Nephron (organoid): ENCODE measurements around the gene HOXA3.

Experiments
- H3K27ac Mint-ChIP-seq, 3 experiments: 2 replicates each; pipeline ENCODE4 v1.8.0; 2020; ENCODE audit warnings: mixed read lengths in 3 of 3, mild to moderate bottlenecking in 2 of 3, moderate library complexity in 1 of 3
- H3K27me3 Mint-ChIP-seq: 2 replicates; pipeline ENCODE4 v1.8.0; 2021; ENCODE audit warnings: low read depth, mild to moderate bottlenecking, moderate library complexity, mixed read lengths
- H3K36me3 Mint-ChIP-seq: 2 replicates; pipeline ENCODE4 v1.8.0; 2020; ENCODE audit warnings: low read depth, mixed read lengths
- H3K4me1 Mint-ChIP-seq: 2 replicates; pipeline ENCODE4 v1.8.0; 2020; ENCODE audit warnings: mixed read lengths
- H3K4me3 Mint-ChIP-seq, 3 experiments: 2 replicates each; pipeline ENCODE4 v1.8.0; 2020; ENCODE audit warnings: mild to moderate bottlenecking in 3 of 3, mixed read lengths in 3 of 3, moderate library complexity in 2 of 3
- H3K9me3 Mint-ChIP-seq: 2 replicates; pipeline ENCODE4 v1.8.0; 2020; ENCODE audit warnings: mixed read lengths
- CTCF ChIP-seq, 3 experiments: fragments of 200-600 bp; sonication (generic); IDR thresholded peaks; one replicate each; pipeline ENCODE4 v1.5.0; 2021; ENCODE audit warnings: antibody characterized with exemption in 3 of 3; ENCODE audit not compliant: unreplicated experiment in 3 of 3

Gene HOXA3

GRCh38 chr7:27182861-27183681 is 30.7 kb upstream of the HOXA3 start:
- Mint-ChIP-seq H3K9me3 (no peaks in the 10 kb centered on the region), H3K27ac (peak overlapping the region; percentile 56 to 84 (median 58)), H3K27me3 (peaks cover 98% of the 10 kb centered on the region), H3K36me3 (peaks cover 5% of the 10 kb centered on the region), H3K4me3 (peak overlapping the region; percentile 78 to 92 (median 82)), H3K4me1 (peaks cover 40% of the 10 kb centered on the region)
- TF ChIP-seq CTCF (IDR thresholded peaks at IDR 0.05; ENCODE audit: unreplicated experiment in 3 of 3), result no peak

GRCh38 chr7:27182285-27182841 is 30.0 kb upstream of the HOXA3 start:
- Mint-ChIP-seq H3K4me1 (peaks cover 42% of the 10 kb centered on the region), H3K27me3 (peaks cover 98% of the 10 kb centered on the region), H3K4me3 (peak overlapping the region; percentile 78 to 92 (median 82)), H3K27ac (peak overlapping the region; percentile 56 to 84 (median 58)), H3K9me3 (no peaks in the 10 kb centered on the region), H3K36me3 (peaks cover 12% of the 10 kb centered on the region)
- peak in 1 of 3 experiments; percentile 8 for TF ChIP-seq CTCF (IDR thresholded peaks at IDR 0.05; ENCODE audit: unreplicated experiment in 3 of 3)

- peaks cover 46% of the 10 kb centered on the region for H3K4me1 Mint-ChIP-seq
- peak overlapping the region in 1 of 3 experiments; percentile 100 for H3K27ac Mint-ChIP-seq
- no peaks in the 10 kb centered on the region for H3K9me3 Mint-ChIP-seq
- H3K36me3 Mint-ChIP-seq, result peaks cover 17% of the 10 kb centered on the region
- TF ChIP-seq CTCF (IDR thresholded peaks at IDR 0.05; ENCODE audit: unreplicated experiment in 3 of 3), result no peak
- H3K4me3 Mint-ChIP-seq, result peak overlapping the region; percentile 25 to 92 (median 61)
- peaks cover 98% of the 10 kb centered on the region for H3K27me3 Mint-ChIP-seq
These were observed 29.5 kb upstream of the HOXA3 start for GRCh38 chr7:27181795-27182275.

- Mint-ChIP-seq H3K36me3 (peaks cover 28% of the 10 kb centered on the region), H3K27ac (peak overlapping the region; percentile 95 to 100 (median 96)), H3K9me3 (no peaks in the 10 kb centered on the region), H3K4me1 (peaks cover 46% of the 10 kb centered on the region), H3K4me3 (peak overlapping the region; percentile 83 to 93 (median 85)), H3K27me3 (peaks cover 98% of the 10 kb centered on the region)
- no peak for TF ChIP-seq CTCF (IDR thresholded peaks at IDR 0.05; ENCODE audit: unreplicated experiment in 3 of 3)
These were observed 28.3 kb upstream of the HOXA3 start for GRCh38 chr7:27180431-27181420.

GRCh38 chr7:27179503-27180430 is 27.4 kb upstream of the HOXA3 start:
- Mint-ChIP-seq H3K9me3 (no peaks in the 10 kb centered on the region), H3K27ac (peak overlapping the region; percentile 95 to 100 (median 96)), H3K4me1 (peaks cover 46% of the 10 kb centered on the region), H3K4me3 (peak overlapping the region; percentile 83 to 93 (median 92)), H3K27me3 (peaks cover 98% of the 10 kb centered on the region), H3K36me3 (peaks cover 32% of the 10 kb centered on the region)
- peak; percentile 92 to 97 (median 96) for TF ChIP-seq CTCF (IDR thresholded peaks at IDR 0.05; ENCODE audit: unreplicated experiment in 3 of 3)
